Caki2 (cell line): ENCODE measurements around the gene FAM222A. TPM values are rescaled to one million over a fixed set of nuclear protein-coding genes. Genes with fewer than 3 reads are reported as not detected.
"Not testable (repeated sequence)": the region's sequence is repeated elsewhere in the genome, so short reads cannot be mapped to it uniquely, and the experiment has no call there.

Experiments
- DNase-seq: peaks from one replicate; pipeline ENCODE4 v3.0.0-alpha.2; 2015; ENCODE audit warnings: low read depth
- in situ Hi-C: cut with HindIII; loops from 2 replicates; pipeline ENCODE4 v1.10.0; 2016; ENCODE audit warnings: low sequenced_read_pairs, low pct_unique_long_range_greater_than_20kb, mixed read lengths
- total RNA-seq: library from RNA; depleted of rRNA; stranded (reverse); fragments of >200 nt; shearing (Covaris generic); gene quantifications from 2 replicates; pipeline ENCODE4 v1.2.3, GENCODE V29; 2014; ENCODE audit warnings: low replicate concordance

Gene FAM222A
- total RNA-seq, 1 experiment from 2014 or later = 0.41 TPM

DNA sequence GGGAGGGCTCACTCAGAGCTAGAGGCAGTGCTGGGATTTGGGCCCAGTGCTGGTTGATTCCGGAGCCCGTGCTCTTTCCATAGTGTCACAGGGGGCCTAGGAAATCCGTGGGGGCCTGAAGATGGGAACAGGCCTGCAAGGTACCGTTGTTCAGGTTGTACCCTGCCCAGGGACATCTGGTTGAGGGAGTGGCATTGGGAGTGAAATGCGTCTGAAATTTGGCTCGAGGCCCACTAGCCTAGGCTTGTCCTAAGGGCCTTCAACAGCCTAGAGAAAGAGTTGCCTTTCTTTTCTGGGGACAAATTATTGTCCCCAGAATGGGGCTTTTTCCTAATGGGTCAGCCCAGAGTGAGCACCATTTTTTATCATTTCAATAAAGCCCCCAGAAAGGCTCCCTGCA lies 26.4 kb upstream of the FAM222A start:
- in situ Hi-C loops = no loop called here
- DNase-seq = no peak

DNA sequence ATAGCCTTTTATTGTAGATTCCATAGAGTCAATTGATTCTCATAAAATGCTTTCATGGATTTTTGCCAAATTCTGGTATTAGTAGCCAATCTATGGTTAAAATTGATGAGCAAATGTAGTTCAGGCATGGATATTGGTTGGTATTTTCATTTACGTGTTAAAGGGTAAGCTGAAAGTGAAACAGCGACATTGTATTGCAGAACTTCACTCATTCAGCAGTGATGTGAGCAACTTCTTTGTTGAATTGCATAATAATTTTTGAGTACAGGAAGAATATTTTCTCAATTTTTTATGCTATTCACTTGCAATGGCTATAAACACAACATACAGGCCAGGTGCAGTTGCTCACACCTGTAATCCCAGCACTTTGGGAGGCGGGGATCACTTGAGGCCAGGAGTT lies 24.2 kb upstream of the FAM222A start:
- DNase-seq = no peak
- in situ Hi-C loops = no loop called here

DNA sequence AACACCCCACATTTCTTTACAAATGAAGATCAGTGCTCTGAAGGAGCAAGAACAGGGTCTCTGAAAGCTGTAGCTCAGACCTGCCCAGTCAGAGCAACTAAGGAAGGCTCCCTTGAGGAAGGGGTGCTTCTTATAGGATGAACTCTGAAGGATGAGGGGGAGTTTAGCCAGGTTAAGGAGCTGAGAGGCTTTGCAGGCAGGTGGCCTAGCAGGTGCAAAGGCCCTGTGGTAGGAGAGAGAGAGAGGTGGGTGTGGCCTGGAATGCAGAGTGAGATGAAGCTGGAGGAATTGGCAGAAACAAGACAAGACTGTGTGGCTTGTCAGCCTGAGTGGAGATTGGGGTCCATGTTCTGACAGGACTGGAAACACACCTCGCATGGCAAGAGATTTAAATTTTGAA lies 20.5 kb upstream of the FAM222A start:
- in situ Hi-C loops = no loop called here
- DNase-seq = no peak

DNA sequence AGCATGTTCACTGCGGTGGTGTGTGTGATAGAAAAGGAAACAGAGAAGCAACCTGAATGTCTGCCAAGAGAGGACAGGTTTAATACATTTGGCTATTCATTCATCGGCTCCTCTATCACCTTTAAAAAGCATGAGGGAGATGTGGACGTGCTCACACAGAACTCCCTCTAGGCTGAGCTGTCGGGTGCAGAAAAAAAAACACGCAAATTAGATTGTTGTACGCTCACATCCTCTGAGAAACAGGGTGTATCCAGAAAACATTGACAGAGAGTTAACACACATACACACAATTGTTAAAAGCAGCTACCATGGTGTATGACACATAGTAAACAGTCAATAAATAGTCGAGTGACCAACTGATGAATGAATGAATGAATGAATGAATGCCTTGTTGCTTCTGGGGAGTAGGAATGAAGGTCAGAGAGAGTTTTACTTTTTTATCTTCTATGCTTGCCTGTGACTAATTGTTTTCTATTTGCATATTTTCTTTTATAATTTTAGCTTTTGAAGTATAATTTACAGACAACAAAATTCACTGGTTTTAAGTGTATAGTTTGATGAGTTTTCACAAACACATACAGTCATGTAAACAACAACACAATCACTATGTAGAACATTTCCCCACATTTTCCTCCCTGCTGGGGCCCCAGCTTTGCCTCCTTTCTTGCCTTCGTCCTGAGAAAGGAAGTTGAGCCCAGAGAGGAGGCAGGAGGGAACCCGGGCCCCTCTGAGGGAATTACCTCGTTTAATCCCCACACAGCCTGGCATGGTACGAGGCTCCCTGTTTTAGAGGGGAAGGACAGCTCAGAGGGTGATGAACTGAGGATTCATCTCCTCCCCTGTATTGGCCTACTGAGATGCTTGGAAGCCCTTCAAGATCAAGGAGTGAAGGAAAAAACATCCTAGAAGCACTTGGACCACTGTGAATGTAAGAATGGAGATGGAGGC lies 19.7 kb upstream of the FAM222A start:
- DNase-seq = no peak
- in situ Hi-C loops = no loop called here

DNA sequence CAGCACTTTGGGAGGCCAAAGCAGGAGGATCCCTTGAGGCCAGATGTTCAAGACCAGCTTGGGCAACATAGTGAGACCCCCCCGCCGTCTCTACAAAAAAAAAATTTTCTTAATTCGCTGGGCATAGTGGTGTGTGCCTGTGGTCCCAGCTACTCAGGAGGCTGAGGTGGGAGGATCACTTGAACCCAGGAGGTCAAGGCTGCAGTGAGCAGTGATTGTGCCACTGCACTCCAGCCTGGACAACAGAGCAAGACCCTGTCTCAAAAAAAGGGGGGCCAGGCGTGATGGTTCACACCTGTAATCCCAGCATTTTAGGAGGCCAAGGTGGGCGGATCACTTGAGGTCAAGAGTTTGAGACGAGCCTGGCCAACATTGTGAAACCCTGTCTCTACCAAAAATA lies 19.0 kb upstream of the FAM222A start:
- in situ Hi-C loops, DNase-seq: not testable (repeated sequence)

DNA sequence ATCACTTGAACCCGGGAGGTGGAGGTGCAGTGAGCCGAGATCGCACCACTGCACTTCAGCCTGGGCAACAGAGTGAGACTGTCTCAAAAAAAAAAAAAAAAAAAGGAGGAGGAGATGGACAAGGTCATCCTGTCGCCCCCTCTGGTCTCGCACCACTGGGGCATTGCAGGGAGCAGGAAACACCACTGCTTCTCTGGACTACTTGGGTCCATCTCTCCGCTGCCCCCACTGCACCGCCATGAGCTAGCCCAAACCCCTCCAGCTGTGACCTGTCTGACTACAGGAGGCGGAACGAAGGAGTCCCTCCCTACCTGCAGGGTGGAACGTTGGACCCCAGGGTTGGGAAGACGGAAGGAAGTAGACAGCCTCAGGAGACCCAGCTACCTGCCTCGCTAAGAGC lies 18.2 kb upstream of the FAM222A start:
- in situ Hi-C loops = no loop called here
- no peak for DNase-seq

DNA sequence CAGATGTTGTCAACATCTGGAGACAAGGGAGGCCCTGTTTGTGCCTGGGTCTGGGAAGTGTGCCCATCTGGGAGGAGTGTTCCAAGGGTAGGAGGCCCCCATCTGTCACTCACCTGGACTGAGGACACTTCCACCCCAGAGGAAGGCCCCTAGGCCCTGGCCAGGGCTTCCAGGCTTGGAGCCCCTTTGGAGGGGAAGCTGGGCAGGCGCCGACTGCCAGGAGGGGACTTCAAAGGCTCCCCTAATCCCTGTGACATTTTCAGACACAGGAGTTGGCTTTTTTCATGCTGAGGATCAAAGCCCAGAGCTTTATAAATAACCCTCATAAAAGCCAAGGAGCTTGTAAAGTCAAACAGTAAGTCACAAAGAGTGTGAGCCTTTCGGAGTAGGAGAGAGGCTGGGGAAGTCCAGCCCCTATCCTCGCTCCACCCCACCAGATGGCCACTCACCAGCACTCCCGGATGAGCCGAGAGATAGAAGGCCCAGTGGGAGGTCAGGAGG lies 17.6 kb upstream of the FAM222A start:
- in situ Hi-C loops = no loop called here
- DNase-seq = no peak

DNA sequence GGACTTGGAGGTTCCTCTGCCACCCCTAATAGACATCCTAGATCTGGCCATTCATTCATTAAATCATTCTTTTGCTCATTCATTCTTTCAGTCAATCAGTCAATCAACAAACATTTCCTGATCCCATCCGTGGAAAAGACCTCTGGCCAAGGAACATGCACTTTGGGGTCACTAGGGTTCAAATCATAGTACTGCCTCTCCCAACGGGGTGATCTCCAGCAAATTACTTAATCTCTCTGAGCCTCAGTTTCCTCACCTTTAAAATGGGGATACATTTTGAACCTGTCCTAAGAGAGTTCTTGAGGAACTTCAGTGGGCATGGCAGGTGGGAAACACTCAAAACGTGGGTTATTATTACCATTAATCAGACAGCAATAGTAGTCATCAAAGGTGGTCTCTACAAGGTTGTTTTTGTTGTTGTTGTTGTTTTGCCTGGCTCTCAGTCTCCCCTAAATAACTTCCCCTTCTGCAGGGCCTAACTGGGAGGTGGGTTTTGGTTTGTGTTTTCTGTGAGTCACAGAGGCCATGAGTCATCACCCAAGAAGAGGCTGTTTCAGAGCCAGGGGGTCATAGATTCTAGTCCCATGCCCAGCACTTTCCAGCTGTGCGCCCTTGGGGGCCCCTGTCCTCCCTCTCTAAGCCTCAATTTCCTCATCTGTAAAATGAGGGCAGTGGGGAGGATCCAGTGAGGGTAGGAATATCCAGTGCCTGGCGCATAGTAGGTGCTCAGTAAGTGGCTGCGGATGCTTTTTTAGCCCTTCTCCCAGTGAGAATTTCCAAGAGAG lies 16.9 kb upstream of the FAM222A start:
- in situ Hi-C loops = no loop called here
- DNase-seq = no peak

DNA sequence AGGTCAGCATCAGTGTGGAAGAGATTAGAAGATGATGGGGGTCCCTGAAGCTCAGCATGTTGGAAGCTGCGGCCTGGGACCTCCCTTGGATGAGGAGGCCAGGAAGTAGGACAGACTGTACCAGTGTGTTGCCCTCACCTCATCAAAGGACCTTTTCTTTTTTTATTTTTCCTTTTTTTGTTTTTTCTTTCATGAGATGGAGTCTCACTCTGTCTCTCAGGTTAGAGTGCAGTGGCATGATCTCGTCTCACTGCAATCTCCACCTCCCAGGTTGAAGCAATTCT lies 16.4 kb upstream of the FAM222A start:
- in situ Hi-C loops = no loop called here
- no peak for DNase-seq

DNA sequence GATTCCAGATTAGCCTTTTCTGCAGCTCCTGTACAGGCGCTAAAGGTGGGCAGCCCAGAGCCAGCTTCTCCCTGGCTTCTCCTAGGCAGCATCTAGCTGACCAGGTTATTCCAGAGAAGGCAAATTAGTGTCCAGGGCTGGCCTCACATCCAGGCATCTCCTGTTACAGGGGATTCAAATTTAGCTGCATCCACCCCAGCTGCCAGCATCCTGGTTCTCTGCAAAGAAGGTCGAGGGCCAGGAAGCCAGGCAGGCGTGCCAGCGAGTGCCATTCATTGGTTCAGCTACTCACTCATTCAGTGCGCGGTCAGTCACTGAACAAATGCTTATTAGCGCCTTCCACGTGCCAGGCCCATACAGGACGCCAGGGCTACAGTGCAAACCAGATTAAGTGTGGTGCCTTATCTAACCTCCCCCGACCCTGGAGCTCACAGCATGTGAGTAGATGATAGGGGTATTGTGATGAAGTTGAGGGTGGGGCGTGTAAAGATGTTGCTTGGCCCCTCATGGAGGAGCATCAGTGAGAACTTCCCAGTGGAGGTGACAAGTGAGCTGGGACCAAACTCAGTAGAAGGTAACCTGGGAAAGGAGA lies 15.7 kb upstream of the FAM222A start:
- in situ Hi-C loops = no loop called here
- no peak for DNase-seq

DNA sequence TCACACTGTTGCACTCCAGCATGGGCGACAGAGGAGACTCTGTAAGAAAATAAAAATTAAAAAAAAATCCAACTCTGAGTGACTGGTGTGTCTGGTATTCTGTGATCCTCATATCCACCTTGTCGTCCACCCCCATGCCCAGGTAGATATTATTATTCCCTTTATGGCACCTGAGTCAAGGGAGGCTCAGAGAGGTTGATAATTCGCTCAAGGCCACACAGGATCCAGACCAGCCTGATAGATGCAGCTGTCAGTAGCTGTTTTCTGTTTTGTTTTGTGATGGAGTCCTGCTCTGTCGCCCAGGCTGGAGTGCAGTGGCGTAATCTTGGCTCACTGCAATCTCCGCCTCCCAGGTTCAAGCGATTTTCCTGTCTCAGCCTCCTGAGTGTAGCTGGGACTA lies 14.8 kb upstream of the FAM222A start:
- DNase-seq = no peak
- in situ Hi-C loops = no loop called here

DNA sequence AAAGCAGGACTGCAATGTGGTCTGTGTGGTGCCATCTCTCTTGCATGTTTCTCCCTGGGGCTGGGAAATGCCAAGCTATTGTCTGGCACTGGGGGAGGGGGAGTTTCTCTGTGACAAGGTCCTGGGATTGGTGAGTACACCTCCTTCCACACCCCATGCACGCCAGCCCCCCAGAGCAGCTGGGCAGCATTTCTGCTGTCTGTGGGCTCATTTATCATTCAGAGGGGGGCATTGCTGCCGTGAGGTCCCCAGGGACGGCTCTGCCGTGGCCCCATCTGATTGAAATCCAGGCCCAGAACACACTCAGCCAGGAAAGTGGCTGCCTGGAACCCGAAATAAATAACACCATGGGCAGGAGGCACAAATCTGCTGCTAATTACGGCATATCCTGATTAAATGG lies 12.6 kb upstream of the FAM222A start:
- in situ Hi-C loops = no loop called here

DNA sequence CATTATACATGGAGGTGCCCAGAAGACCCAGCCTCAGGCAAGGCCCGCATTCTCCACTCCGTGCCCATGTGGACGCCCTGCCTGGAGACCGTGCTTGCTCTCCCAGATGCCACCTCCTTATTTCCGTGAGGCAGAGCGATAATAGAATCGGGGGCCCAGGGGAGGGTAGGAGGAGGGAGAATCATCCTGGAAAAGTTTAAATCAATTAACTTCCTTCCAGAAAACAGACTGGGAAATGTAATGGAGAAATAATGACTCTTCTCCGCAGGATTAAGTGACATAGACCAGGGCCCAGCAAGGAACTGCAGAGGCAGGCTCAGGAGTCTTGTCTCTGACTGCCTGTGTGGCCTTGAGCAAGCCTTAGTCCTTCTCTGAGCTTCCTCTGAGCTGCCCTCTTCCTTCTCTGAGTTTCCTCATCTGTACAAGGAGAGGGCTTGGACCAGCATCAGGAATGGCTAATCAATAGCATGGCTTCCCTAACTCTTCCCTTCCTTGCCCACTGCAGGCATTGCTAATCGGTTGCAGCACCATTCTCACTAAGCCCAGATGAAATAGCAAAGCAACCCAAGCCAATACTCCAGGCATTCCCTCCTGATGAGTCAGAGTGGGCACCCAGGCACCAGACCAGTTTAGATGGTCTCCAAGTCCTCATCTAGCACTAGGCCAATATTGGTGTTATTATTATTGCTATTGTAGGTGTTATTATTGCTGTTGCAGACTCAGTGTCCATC lies 11.3 kb upstream of the FAM222A start:
- in situ Hi-C loops = no loop called here

More for the DNA sequence above, 12.6 kb upstream of the FAM222A start:
- no peak for DNase-seq

DNA sequence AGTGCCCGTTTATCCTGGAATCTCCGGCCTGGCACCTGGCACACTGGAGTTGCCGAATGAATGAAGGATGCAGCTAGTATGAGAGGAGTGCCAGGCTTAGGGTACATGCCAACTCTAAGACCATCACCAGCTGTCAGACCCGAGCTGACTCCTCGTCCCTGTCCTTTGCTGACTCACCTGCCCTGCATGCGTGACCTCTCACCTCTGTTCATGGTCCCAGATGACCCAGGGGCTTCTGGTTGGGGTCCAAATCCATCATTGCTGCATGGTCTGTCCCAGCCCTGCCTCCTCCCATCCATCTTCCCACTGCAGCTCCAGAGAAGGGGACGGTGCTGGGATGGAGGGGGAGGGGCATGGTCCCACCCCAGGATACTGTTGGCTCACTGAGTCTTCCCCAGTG lies 9.9 kb upstream of the FAM222A start:
- in situ Hi-C loops = no loop called here
- no peak for DNase-seq

More for the DNA sequence above, 11.3 kb upstream of the FAM222A start:
- DNase-seq = no peak

DNA sequence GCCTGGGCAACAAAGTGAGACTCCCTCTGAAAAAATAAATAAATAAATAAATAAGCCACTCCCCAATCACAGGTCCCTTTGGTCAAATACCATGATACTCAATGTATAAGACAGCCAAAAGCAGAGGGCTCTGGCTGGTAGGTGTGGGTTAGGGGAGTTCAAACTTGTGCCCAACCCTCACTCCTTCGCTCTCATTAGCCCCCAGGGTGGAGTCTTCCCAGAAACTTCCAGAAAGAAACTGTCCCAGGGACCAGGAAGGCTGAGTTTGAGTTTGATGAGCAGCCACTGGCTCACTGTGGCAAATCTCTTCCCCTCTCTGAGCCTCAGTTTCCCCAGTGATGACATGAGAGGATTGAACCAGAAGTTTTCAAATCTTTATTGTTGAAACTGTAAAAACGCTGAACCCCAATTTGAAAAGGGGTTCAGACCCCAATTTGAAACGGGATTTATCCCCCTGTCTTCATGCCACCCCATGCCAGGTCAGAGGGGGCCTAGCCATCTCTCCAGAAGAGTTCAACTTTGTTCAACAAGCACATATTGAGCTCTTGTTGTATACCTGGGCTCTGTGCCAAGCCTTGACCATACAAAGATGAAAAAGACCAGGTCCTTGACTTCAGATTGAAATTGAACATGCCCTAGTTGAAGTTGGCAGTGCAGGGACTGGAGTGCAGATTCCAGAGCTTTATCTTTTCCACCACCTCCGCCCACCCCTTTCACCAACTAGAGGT lies 9.1 kb upstream of the FAM222A start:
- in situ Hi-C loops = no loop called here

DNA sequence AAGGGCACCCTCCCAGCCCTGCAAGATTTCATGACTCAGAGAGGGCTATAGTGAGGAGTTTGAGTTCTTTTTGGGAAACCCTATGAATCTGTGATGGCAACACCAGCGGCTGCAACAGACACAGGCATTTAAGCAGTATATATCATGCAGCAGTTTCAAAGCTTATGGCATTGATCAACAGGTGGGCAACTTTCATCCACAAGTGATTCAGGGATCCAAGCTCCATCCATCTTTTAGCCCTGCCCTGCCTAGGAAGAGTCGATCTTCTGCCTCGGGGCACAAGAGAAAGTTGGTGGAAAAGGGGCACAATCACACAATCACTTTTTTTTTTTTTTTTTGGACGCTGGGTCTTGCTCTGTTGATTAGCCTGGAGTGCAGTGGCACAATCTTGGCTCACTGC lies 8.3 kb upstream of the FAM222A start:
- DNase-seq = no peak
- in situ Hi-C loops = no loop called here

More for the DNA sequence above, 9.1 kb upstream of the FAM222A start:
- DNase-seq = no peak

DNA sequence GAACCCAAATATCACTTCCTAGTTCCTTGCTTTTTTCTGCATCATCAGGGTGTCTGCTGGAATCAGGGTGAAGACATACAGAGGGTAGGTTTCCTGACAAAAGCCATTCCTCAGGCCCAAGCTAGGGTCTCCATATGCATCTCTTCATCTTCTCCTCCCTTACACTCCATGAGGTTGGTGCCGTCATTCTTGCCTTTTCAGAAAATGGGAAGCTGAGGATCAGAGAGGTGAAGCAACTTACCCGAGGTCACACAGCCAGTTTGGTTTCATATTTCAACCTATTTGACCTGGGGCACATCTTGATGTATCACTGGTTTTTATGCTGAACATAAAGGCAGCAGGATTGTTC lies 7.3 kb upstream of the FAM222A start:
- no peak for DNase-seq
- in situ Hi-C loops = no loop called here
